H1 (cell line): ENCODE measurements around the gene MSANTD2. TPM values are rescaled to one million over a fixed set of nuclear protein-coding genes. Genes with fewer than 3 reads are reported as not detected.

Source experiments
- CTCF ChIA-PET: fragments of 300-600 bp; sonication (Branson Sonifier 250); formaldehyde crosslinking; loops from one replicate; lab custom pipeline; 2021; ENCODE audit not compliant: partially characterized antibody; lab: Charles Lee
- POLR2A ChIA-PET: fragments of 300-600 bp; sonication (Branson Sonifier 250); formaldehyde crosslinking; loops from one replicate; lab custom pipeline; 2021; ENCODE audit warnings: inconsistent platforms; ENCODE audit not compliant: partially characterized antibody; lab: Charles Lee
- DNase-seq, 2 experiments: peaks; one replicate each; pipeline versions ENCODE4 v3.0.0 to v3.0.0-alpha.2; 2010 to 2022; ENCODE audit warnings: low spot score in 2 of 2, low read depth in 1 of 2, mixed read lengths in 1 of 2
- FAIRE-seq: peaks from 2 replicates; lab custom pipeline; 2011; peaks lifted over from hg19 to GRCh38; lab: Jason Lieb, UNC
- H2AFZ ChIP-seq: 2 replicates; pipeline ENCODE4 v1.8.1; 2012; ENCODE audit warnings: low read length, inconsistent platforms
- H2AK5ac ChIP-seq: 2 replicates; pipeline ENCODE4 v1.6.1; 2013; ENCODE audit warnings: low read depth, low read length
- H2BK120ac ChIP-seq: replicated peaks from 2 replicates; pipeline ENCODE3; 2013; ENCODE audit warnings: low read depth, low read length, inconsistent platforms
- H2BK12ac ChIP-seq: 2 replicates; pipeline ENCODE4 v1.6.1; 2013; ENCODE audit warnings: low read depth, low read length
- H2BK15ac ChIP-seq: 2 replicates; pipeline ENCODE4 v1.6.1; 2013; ENCODE audit warnings: low read length
- H2BK20ac ChIP-seq: 2 replicates; pipeline ENCODE4 v1.6.1; 2013; ENCODE audit warnings: low read length
- H2BK5ac ChIP-seq: 2 replicates; pipeline ENCODE4 v1.6.1; 2013; ENCODE audit warnings: low read depth, low read length
- H3K14ac ChIP-seq: 2 replicates; pipeline ENCODE4 v1.6.1; 2013; ENCODE audit warnings: inconsistent platforms; ENCODE audit not compliant: insufficient read length
- H3K18ac ChIP-seq: 2 replicates; pipeline ENCODE4 v1.6.1; 2013; ENCODE audit warnings: low read length; ENCODE audit errors: extremely low read depth
- H3K23ac ChIP-seq: 2 replicates; pipeline ENCODE4 v1.6.1; 2013; ENCODE audit warnings: inconsistent platforms; ENCODE audit not compliant: insufficient read length
- H3K23me2 ChIP-seq: 2 replicates; pipeline ENCODE4 v1.6.1; 2013; ENCODE audit warnings: low read depth, low read length
- H3K27ac ChIP-seq: 2 replicates; pipeline ENCODE4 v1.6.1; 2011; ENCODE audit warnings: low read depth, low read length, inconsistent platforms
- H3K27me3 ChIP-seq, 4 experiments: replicated peaks in 1 of 4; 1 replicate in 1 of 4; 2 replicates in 3 of 4; pipeline versions ENCODE4 v1.6.1 to v1.8.1; 2011 to 2013; ENCODE audit warnings: low read length in 3 of 4, mild to moderate bottlenecking in 3 of 4, inconsistent platforms in 2 of 4, mixed read lengths in 2 of 4, moderate library complexity in 1 of 4; ENCODE audit not compliant: control insufficient read depth in 3 of 4, insufficient read depth in 3 of 4; ENCODE audit errors: extremely low read depth in 1 of 4
- H3K36me3 ChIP-seq, 4 experiments: 2 replicates each; pipeline versions ENCODE4 v1.6.1 to v1.8.1; 2011 to 2013; ENCODE audit warnings: mild to moderate bottlenecking in 4 of 4, low read length in 3 of 4, moderate library complexity in 2 of 4, control low read depth in 1 of 4, inconsistent platforms in 1 of 4; ENCODE audit not compliant: insufficient read depth in 4 of 4, control insufficient read depth in 2 of 4
- H3K4ac ChIP-seq: replicated peaks from 2 replicates; pipeline ENCODE3; 2013; ENCODE audit warnings: low read length, low read depth, mixed read lengths, inconsistent platforms; ENCODE audit not compliant: insufficient read length
- H3K4me1 ChIP-seq, 4 experiments: replicated peaks in 1 of 4; 1 replicate in 1 of 4; 2 replicates in 3 of 4; pipeline versions ENCODE4 v1.6.1 to v1.8.1; 2011 to 2013; ENCODE audit warnings: low read length in 3 of 4, inconsistent platforms in 2 of 4, mixed read lengths in 1 of 4; ENCODE audit not compliant: insufficient read depth in 4 of 4, control insufficient read depth in 3 of 4
- H3K4me2 ChIP-seq, 2 experiments: 2 replicates each; pipeline versions ENCODE4 v1.6.1 to v1.8.1; 2011 to 2013; ENCODE audit warnings: low read depth in 2 of 2, low read length in 2 of 2, control low read depth in 1 of 2, inconsistent platforms in 1 of 2, mild to moderate bottlenecking in 1 of 2; ENCODE audit not compliant: insufficient read depth in 1 of 2
- H3K4me3 ChIP-seq, 4 experiments: fragments of 200-600, 300-600 bp in 1 of 4; sonication (generic), shearing (Covaris generic), sonication (Bioruptor Twin) in 1 of 4; 2 replicates each; pipeline versions ENCODE4 v1.5.1 to v1.8.1; 2011 to 2016; ENCODE audit warnings: low read length in 4 of 4, low read depth in 3 of 4, control low read depth in 2 of 4, inconsistent platforms in 2 of 4, mild to moderate bottlenecking in 2 of 4, mixed read lengths in 1 of 4, moderate library complexity in 1 of 4; ENCODE audit not compliant: insufficient read depth in 2 of 4; ENCODE audit errors: extremely low read depth in 1 of 4
- H3K56ac ChIP-seq: replicated peaks from 2 replicates; pipeline ENCODE3; 2013; ENCODE audit warnings: low read depth, mild to moderate bottlenecking, mixed read lengths, low read length, inconsistent platforms; ENCODE audit not compliant: insufficient read length
- H3K79me1 ChIP-seq: 2 replicates; pipeline ENCODE4 v1.6.1; 2013; ENCODE audit warnings: low read depth, low read length, control low read depth
- H3K79me2 ChIP-seq, 2 experiments: 2 replicates each; pipeline versions ENCODE4 v1.6.1 to v1.8.1; 2012 to 2013; ENCODE audit warnings: low read length in 2 of 2, mild to moderate bottlenecking in 2 of 2, inconsistent platforms in 1 of 2; ENCODE audit not compliant: insufficient read depth in 2 of 2, control insufficient read depth in 1 of 2
- H3K9ac ChIP-seq, 4 experiments: replicated peaks in 1 of 4; 1 replicate in 1 of 4; 2 replicates in 3 of 4; pipeline versions ENCODE4 v1.6.1 to v1.8.1; 2011 to 2013; ENCODE audit warnings: low read depth in 3 of 4, low read length in 3 of 4, control low read depth in 2 of 4, mild to moderate bottlenecking in 2 of 4, moderate library complexity in 2 of 4, inconsistent platforms in 1 of 4; ENCODE audit errors: extremely low read depth in 1 of 4
- H3K9me3 ChIP-seq, 2 experiments: 2 replicates each; pipeline versions ENCODE4 v1.6.1 to v1.8.1; 2012 to 2013; ENCODE audit warnings: mild to moderate bottlenecking in 2 of 2, moderate library complexity in 2 of 2, control low read depth in 1 of 2, inconsistent platforms in 1 of 2, low read depth in 1 of 2, low read length in 1 of 2, mixed read lengths in 1 of 2; ENCODE audit not compliant: insufficient read depth in 2 of 2
- H4K20me1 ChIP-seq, 2 experiments: replicated peaks in 1 of 2; 2 replicates each; pipeline versions ENCODE3 to v1.8.1; 2011 to 2013; ENCODE audit warnings: inconsistent platforms in 2 of 2, low read length in 2 of 2, mild to moderate bottlenecking in 1 of 2; ENCODE audit not compliant: insufficient read depth in 2 of 2, control insufficient read depth in 1 of 2
- H4K5ac ChIP-seq: 2 replicates; pipeline ENCODE4 v1.6.1; 2013; ENCODE audit warnings: low read length, low read depth, mixed read lengths, inconsistent platforms; ENCODE audit not compliant: insufficient read length
- H4K8ac ChIP-seq: 2 replicates; pipeline ENCODE4 v1.8.0; 2013; ENCODE audit warnings: mild to moderate bottlenecking, moderate library complexity, low read length, inconsistent platforms; ENCODE audit not compliant: insufficient read depth; ENCODE audit errors: extremely low read depth
- H4K91ac ChIP-seq: replicated peaks from 2 replicates; pipeline ENCODE3; 2013; ENCODE audit warnings: low read length, mixed read lengths, inconsistent platforms; ENCODE audit not compliant: insufficient read length
- KDM5A ChIP-seq: fragments of 200-600 bp; IDR thresholded peaks from 2 replicates; pipeline ENCODE4 v1.7.1; 2012; ENCODE audit warnings: mild to moderate bottlenecking, low read length, inconsistent platforms, mixed read lengths
- POLR2AphosphoS5 ChIP-seq: IDR thresholded peaks from 2 replicates; pipeline ENCODE4 v1.6.1; 2011; ENCODE audit warnings: low read depth, low read length
- SP2 ChIP-seq: IDR thresholded peaks from 2 replicates; pipeline ENCODE4 v1.6.1; 2012; ENCODE audit warnings: mild to moderate bottlenecking, low read length, inconsistent platforms
- WGBS, 2 experiments: shearing (Covaris generic) in 1 of 2; methylation state at CpG; one replicate each; pipeline versions ENCODE4 v1.1.6 to v1.1.7; 2013 to 2015; ENCODE audit warnings: low lambda C conversion rate in 2 of 2, mixed read lengths in 2 of 2, inconsistent platforms in 1 of 2, low coverage in 1 of 2, missing lambda C conversion rate in 1 of 2; ENCODE audit not compliant: insufficient replicate concordance in 2 of 2, insufficient coverage in 1 of 2, insufficient read length in 1 of 2; ENCODE audit errors: extremely low coverage in 1 of 2, missing lambda C conversion rate in 1 of 2; 5-methylcytosine and 5-hydroxymethylcytosine counted together
- polyA plus RNA-seq, 7 experiments: library from polyadenylated mRNA; depleted of rRNA in 3 of 7; stranded (reverse) in 5 of 7; unstranded in 2 of 7; fragments of >200 nt in 5 of 7; fragments of 200-250 nt in 2 of 7; gene quantifications; 1 replicate in 5 of 7; 2 replicates in 1 of 7; 4 replicates in 1 of 7; pipeline versions ENCODE4 v1.2.1 to v1.2.3, GENCODE V29; 2011 to 2013; ENCODE audit warnings: missing spikeins in 2 of 7, mixed read lengths in 2 of 7
- total RNA-seq: library from RNA; stranded (reverse); fragmentation: NEBNext Ultra II Directional; extraction: Animal tissue kit (Norgen Biotek cat#: 25700); gene quantifications from 2 replicates; pipeline ENCODE4 v1.2.1, GENCODE V29; 2021

MSANTD2 gene
- total and polyA plus RNA-seq, 2 of the 8 experiments (the other 6 are each of a cell fraction or from before 2014, with no cell fraction given), result 8.2 to 15.9 TPM

GRCh38 chr11:124798991-124799347 lies 1.2 kb downstream of the MSANTD2 start:
- POLR2A ChIA-PET, result interaction anchor here (0.6 to 3.7 kb wide), 13 partner anchors 9 to 369 kb away, joined by 3 to 26 read pairs (median 4); partner anchors contain the start of genes ESAM, SIAE and SPA17
- WGBS, 2 experiments, result 11% methylated on average over 8 of the region's 8 CpGs; no CpG with 5 or more reads in 1 of the 2 experiments
- no peak for DNase-seq

More at GRCh38 chr11:124798991-124799347, 1.2 kb downstream of the MSANTD2 start:
- Histone ChIP-seq H3K4me2 (peak overlapping the region; percentile 89 to 97), H2BK12ac (peak overlapping the region; percentile 93; the same call in 1 of the 2 replicates), H2BK20ac (no peak overlapping the region), H3K4me1 (peaks cover 0 to 12% (median under 1%) of the 10 kb centered on the region in 4 experiments; a peak in 3 of 7 replicates), H3K23me2 (peaks cover 3% of the 10 kb centered on the region; the same call in 1 of the 2 replicates), H3K79me2 (peaks cover 18 to 59% of the 10 kb centered on the region in 2 experiments), H4K20me1 (peaks cover 3 to 12% of the 10 kb centered on the region in 2 experiments), H3K27ac (peak overlapping the region; percentile 96; the same call in 1 of the 2 replicates), H4K5ac (no peak overlapping the region), H2BK120ac (no peak overlapping the region), H2BK15ac (no peak overlapping the region), H3K18ac (peak overlapping the region; percentile 80; the same call in 1 of the 2 replicates), H4K8ac (peak overlapping the region; percentile 99; the same call in 1 of the 2 replicates), H2BK5ac (no peak overlapping the region), H3K79me1 (peaks cover 3% of the 10 kb centered on the region), H3K9ac (peak overlapping the region; percentile 59 to 98 (median 87)), H3K9me3 (no peaks in the 10 kb centered on the region), H3K36me3 (no peaks in the 10 kb centered on the region), H3K14ac (no peak overlapping the region), H3K23ac (no peak overlapping the region), H4K91ac (no peak overlapping the region), H3K27me3 (no peaks in the 10 kb centered on the region), H2AFZ (no peak overlapping the region), H3K56ac (no peak overlapping the region), H3K4ac (no peak overlapping the region), H2AK5ac (0 out of 2 replicates have a peak overlapping the region, but pooled peaks have one; percentile 57), H3K4me3 (peak overlapping the region; percentile 70 to 86 (median 74))
- FAIRE-seq, result no peak
- CTCF ChIA-PET, result interaction anchor here (0.8 to 7.6 kb wide), 19 partner anchors 11 to 383 kb away, joined by 3 to 108 read pairs (median 5); no protein-coding TSS in a partner anchor
- peak; percentile 39; the same call in 1 of the 2 replicates for TF ChIP-seq POLR2AphosphoS5
- no peak for TF ChIP-seq SP2
- TF ChIP-seq KDM5A, result 0 out of 2 replicates have a peak, but pooled peaks have one; percentile 22
- TF ChIP-seq, all 59 proteins: peak for 2
